ENCODE results near the gene DYNLT4.
"Not testable (repeated sequence)": the region's sequence is repeated elsewhere in the genome, so short reads cannot be mapped to it uniquely, and the experiment has no call there.

DYNLT4 gene

GRCh38 chr1:44777969-44778635 is 29.0 kb downstream of the DYNLT4 start:
- in situ Hi-C loops (cut with MboI; ENCODE audit: low pct_unique_long_range_greater_than_20kb, low sequenced_read_pairs), result loop anchor here (25.0 kb wide), 1 partner anchor 534 kb away; no protein-coding TSS in a partner anchor
- no peak for DNase-seq

DNA sequence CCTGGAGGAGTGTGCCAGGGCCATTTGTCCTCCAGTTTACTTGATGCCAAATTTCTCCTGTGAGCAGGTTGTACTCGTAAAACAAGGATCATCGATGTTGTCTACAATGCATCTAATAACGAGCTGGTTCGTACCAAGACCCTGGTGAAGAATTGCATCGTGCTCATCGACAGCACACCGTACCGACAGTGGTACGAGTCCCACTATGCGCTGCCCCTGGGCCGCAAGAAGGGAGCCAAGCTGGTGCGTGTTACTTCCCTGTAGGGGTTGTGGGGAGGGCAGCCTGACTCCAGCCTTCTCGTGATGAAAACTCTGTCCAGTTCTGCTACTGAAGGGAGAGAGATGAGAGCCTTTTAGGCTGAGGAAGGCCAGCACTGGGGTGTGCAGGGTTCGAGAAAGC is 29.6 kb downstream of the DYNLT4 start:
- no peak for DNase-seq
- in situ Hi-C loops (cut with MboI; ENCODE audit: low pct_unique_long_range_greater_than_20kb, low sequenced_read_pairs), result loop anchor here (25.0 kb wide), 1 partner anchor 535 kb away; no protein-coding TSS in a partner anchor

GRCh38 chr1:44776730-44777068 is 30.5 kb downstream of the DYNLT4 start:
- in situ Hi-C loops (cut with MboI; ENCODE audit: low pct_unique_long_range_greater_than_20kb, low sequenced_read_pairs), result loop anchor here (25.0 kb wide), 1 partner anchor 536 kb away; no protein-coding TSS in a partner anchor
- no peak for DNase-seq

DNA sequence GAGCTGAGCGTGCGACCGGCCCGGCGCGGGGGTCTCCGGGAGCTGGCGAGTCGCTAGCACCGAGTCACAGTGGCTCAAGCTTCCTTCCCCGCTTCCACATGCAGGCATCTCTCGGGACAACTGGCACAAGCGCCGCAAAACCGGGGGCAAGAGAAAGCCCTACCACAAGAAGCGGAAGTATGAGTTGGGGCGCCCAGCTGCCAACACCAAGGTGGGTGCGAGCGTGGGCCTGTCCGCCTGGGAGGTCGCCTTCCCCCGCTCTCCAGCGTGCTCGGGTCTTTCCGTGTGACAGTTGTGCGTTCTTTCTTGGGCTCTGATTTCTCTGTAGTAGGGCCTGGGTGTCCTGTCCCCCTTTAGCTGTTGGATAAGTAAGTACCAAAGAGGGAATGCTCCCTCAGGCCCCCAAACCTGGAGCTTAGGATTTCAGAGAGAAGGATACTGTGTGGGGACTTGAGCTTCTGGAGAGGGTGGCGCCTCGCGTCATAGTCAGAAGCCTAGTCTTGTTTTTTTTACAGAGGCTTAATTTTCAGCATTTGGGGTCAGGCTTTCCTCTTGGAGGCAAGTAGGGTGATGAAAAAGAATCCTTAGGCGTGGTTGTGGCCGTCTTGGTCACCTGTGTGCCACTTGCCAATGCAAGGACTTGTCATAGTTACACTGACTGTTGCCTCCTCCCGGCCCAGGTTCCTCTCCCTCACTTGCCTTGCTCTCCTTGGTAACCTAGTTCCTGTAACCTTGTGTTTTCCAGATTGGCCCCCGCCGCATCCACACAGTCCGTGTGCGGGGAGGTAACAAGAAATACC is 31.0 kb downstream of the DYNLT4 start:
- in situ Hi-C loops (cut with MboI; ENCODE audit: low pct_unique_long_range_greater_than_20kb, low sequenced_read_pairs), result loop anchor here (25.0 kb wide), 1 partner anchor 536 kb away; no protein-coding TSS in a partner anchor
- peak; percentile 45 for DNase-seq

DNA sequence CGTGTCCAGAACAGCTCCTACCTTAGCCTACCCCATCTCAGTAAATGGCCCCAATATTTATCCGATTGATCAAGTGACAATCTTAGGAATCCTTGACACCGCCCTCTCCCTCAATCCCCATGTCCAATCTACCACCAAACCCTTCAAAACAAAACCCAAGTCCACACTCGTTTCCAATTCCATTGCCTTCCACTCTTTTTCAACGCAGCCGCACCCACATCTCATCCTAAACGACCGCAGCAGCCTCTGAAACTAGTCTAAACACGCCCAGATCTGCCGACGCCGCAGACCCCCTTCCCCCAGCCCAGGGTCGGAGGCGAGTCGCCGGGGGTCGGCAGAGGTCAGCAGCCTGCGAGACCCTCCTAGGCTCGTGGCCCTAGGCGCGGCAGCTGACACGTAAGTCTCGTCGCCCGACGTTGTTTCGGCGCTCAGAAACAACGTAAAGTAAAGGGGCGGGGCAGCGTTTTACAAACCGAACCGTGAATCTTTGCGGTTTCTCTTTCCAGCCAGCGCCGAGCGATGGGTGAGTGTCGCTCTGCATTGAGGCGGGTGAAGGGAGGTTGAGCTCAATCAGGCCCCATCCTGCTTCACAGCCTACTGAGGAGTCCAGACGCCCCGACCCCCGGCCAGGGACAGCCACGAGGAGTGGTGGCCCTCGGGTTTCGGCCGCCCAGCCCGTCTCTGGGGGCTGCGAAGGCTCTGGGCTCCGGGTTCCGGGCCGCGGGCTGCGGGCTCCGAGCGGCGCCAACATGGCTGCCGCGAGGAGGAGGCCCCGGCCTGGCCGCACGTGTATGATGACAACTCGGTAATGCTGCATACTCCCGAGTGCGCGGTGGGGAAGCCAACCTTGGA is 31.8 kb downstream of the DYNLT4 start, which contains the start of gene RPS8:
RPS8 (plus strand) TSS at position 463 of the 852 bp plus-strand sequence; CDS start at position 520, 57 bp downstream.
- in situ Hi-C loops (cut with MboI; ENCODE audit: low pct_unique_long_range_greater_than_20kb, low sequenced_read_pairs), result loop anchor here (25.0 kb wide), 1 partner anchor 537 kb away; no protein-coding TSS in a partner anchor
- peak; percentile 94 for DNase-seq

- DNase-seq; in situ Hi-C loops (cut with MboI; ENCODE audit: low pct_unique_long_range_greater_than_20kb, low sequenced_read_pairs): not testable (repeated sequence)
Observed at GRCh38 chr1:44766421-44766820, 40.7 kb downstream of the DYNLT4 start.

DNA sequence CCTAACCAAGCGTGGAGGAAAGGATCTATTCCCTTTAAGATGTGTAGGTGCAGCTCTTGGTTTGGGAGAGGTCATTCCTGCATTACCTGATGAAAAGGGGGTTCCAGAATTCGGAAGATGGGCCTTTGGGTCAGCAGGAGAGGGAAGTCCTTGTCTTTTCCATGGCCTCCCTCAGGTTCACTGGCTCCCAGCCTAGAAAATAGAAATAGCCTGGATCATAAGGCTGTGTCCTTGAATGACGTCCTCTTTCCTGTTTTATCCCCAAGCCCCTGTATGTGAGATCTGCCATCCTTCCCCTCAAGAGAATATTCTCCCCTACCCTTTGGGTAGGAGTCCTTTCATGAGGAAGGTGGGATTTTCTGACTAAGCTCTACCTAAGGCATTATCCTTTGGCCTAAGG is 46.3 kb downstream of the DYNLT4 start:
- in situ Hi-C loops (cut with MboI; ENCODE audit: low pct_unique_long_range_greater_than_20kb, low sequenced_read_pairs), result no loop called here
- DNase-seq, result no peak

GRCh38 chr1:44759077-44759476 is 48.1 kb downstream of the DYNLT4 start:
- DNase-seq, result no peak
- in situ Hi-C loops (cut with MboI; ENCODE audit: low pct_unique_long_range_greater_than_20kb, low sequenced_read_pairs), result no loop called here

- in situ Hi-C loops (cut with MboI; ENCODE audit: low pct_unique_long_range_greater_than_20kb, low sequenced_read_pairs), result no loop called here
- no peak for DNase-seq
Observed at GRCh38 chr1:44757420-44757819, 49.7 kb downstream of the DYNLT4 start.
